SK-N-SH (cell line): Measurements from ENCODE around the gene PPT2.

Source experiments
- CHD2 ChIP-seq: fragments of 150-350 bp; IDR thresholded peaks from 2 replicates; pipeline ENCODE4 v1.6.1; 2018; ENCODE audit warnings: low read length; ENCODE audit not compliant: partially characterized antibody
- ELF1 ChIP-seq: IDR thresholded peaks from 2 replicates; pipeline ENCODE4 v1.4.0; 2012
- EP300 ChIP-seq, 2 experiments: IDR thresholded peaks; 2 replicates each; pipeline versions ENCODE4 v1.4.0 to v1.6.1; 2012; ENCODE audit warnings: borderline replicate concordance in 1 of 2, low read depth in 1 of 2, low read length in 1 of 2
- EZH2phosphoT487 ChIP-seq: fragments of 200-600 bp; sonication (generic); IDR thresholded peaks from 2 replicates; pipeline ENCODE4 v1.6.1; 2017; ENCODE audit warnings: low read depth, mixed run types, mild to moderate bottlenecking, antibody characterized with exemption, moderate library complexity, borderline replicate concordance
- FOXJ3 ChIP-seq: sonication (generic); formaldehyde crosslinking; IDR thresholded peaks from 2 replicates; pipeline ENCODE4 v1.5.1; 2020; ENCODE audit warnings: mild to moderate bottlenecking, missing genetic modification reagents
- GABPA ChIP-seq: IDR thresholded peaks from 2 replicates; pipeline ENCODE4 v1.4.0; 2012; ENCODE audit warnings: low read depth, mild to moderate bottlenecking
- NFIC ChIP-seq: IDR thresholded peaks from 2 replicates; pipeline ENCODE4 v1.4.0; 2012; ENCODE audit warnings: borderline replicate concordance
- POLR2AphosphoS5 ChIP-seq: IDR thresholded peaks from 2 replicates; pipeline ENCODE4 v1.6.1; 2012; ENCODE audit warnings: low read depth, low read length
- RAD21 ChIP-seq: IDR thresholded peaks from 2 replicates; pipeline ENCODE4 v1.6.1; 2012; ENCODE audit warnings: mild to moderate bottlenecking, low read length
- SIN3A ChIP-seq: IDR thresholded peaks from 2 replicates; pipeline ENCODE4 v1.6.1; 2012; ENCODE audit warnings: low read depth, mild to moderate bottlenecking, low read length, moderate library complexity, borderline replicate concordance
- YY1 ChIP-seq: IDR thresholded peaks from 2 replicates; pipeline ENCODE4 v1.4.0; 2012; ENCODE audit warnings: low read depth, mild to moderate bottlenecking
- TF ChIP-seq, protein P1 (sequence below): fragments of 200-600 bp; sonication (generic); IDR thresholded peaks from 2 replicates; pipeline ENCODE4 v1.6.1; 2017; ENCODE audit warnings: antibody characterized with exemption, mild to moderate bottlenecking, moderate library complexity
- TF ChIP-seq, protein P2 (sequence below): fragments of 150-350 bp; IDR thresholded peaks from 2 replicates; pipeline ENCODE4 v1.6.1; 2017; ENCODE audit warnings: antibody characterized with exemption, low read length, low read depth, borderline replicate concordance

DNA sequence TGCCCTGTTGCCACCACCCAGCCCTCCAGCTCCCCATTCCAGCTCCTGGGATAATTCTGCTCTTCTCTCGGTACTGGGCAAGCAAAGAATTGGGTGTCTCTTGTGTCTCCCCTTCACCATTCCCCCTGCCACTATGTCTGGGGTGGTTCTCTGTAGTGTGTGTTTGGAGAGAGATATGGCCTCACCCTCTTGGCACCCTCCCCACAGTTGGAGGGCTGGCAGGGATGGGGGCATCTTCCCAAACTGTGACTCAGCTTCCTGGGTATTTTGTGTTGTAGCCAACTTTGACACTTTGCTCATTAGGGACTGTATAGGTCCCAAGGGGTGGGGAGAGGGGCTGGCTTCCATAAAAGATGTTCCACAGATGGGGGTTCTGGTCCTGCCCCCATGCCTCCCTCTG, 46.5 kb upstream of the PPT2 start:
- TF ChIP-seq EZH2phosphoT487 (no peak), RAD21 (no peak), NFIC (peak; percentile 47; the same call in 1 of the 2 replicates), FOXJ3 (CRISPR knock-in tag) (no peak), SIN3A (no peak), GABPA (no peak), EP300 (IDR thresholded peaks at IDR 0.05; ENCODE audit: borderline replicate concordance in 1 of 2, low read depth in 1 of 2, low read length in 1 of 2) (no peak), POLR2AphosphoS5 (no peak), ELF1 (no peak), CHD2 (no peak), YY1 (no peak)
- TF ChIP-seq, protein P1, sequence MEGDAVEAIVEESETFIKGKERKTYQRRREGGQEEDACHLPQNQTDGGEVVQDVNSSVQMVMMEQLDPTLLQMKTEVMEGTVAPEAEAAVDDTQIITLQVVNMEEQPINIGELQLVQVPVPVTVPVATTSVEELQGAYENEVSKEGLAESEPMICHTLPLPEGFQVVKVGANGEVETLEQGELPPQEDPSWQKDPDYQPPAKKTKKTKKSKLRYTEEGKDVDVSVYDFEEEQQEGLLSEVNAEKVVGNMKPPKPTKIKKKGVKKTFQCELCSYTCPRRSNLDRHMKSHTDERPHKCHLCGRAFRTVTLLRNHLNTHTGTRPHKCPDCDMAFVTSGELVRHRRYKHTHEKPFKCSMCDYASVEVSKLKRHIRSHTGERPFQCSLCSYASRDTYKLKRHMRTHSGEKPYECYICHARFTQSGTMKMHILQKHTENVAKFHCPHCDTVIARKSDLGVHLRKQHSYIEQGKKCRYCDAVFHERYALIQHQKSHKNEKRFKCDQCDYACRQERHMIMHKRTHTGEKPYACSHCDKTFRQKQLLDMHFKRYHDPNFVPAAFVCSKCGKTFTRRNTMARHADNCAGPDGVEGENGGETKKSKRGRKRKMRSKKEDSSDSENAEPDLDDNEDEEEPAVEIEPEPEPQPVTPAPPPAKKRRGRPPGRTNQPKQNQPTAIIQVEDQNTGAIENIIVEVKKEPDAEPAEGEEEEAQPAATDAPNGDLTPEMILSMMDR, result no peak
- TF ChIP-seq, protein P2, sequence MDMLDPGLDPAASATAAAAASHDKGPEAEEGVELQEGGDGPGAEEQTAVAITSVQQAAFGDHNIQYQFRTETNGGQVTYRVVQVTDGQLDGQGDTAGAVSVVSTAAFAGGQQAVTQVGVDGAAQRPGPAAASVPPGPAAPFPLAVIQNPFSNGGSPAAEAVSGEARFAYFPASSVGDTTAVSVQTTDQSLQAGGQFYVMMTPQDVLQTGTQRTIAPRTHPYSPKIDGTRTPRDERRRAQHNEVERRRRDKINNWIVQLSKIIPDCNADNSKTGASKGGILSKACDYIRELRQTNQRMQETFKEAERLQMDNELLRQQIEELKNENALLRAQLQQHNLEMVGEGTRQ, result no peak
